Left ventricle myocardium inferior (tissue), 1 donor: ENCODE data around the gene CLIC5. TPM values are rescaled to one million over a fixed set of nuclear protein-coding genes. Genes with fewer than 3 reads are reported as not detected.

Experiments used
- DNase-seq: peaks from one replicate; pipeline ENCODE4 v3.0.0-alpha.2; 2020
- H3K27ac ChIP-seq: fragments of 200-600 bp; replicated peaks from 2 replicates; pipeline ENCODE4 v1.8.0; 2021
- H3K27me3 ChIP-seq: fragments of 200-600 bp; 2 replicates; pipeline ENCODE4 v1.8.0; 2021; ENCODE audit warnings: low read depth
- H3K36me3 ChIP-seq: fragments of 200-600 bp; 2 replicates; pipeline ENCODE4 v1.8.0; 2021
- H3K4me1 ChIP-seq: fragments of 200-600 bp; 2 replicates; pipeline ENCODE4 v1.8.0; 2021
- H3K4me3 ChIP-seq: fragments of 200-600 bp; 2 replicates; pipeline ENCODE4 v1.8.0; 2021; ENCODE audit warnings: mild to moderate bottlenecking, moderate library complexity
- H3K9me3 ChIP-seq: fragments of 200-600 bp; replicated peaks from 2 replicates; pipeline ENCODE4 v1.8.0; 2021
- CTCF ChIP-seq: fragments of 200-600 bp; IDR thresholded peaks from 2 replicates; pipeline ENCODE4 v1.8.0; 2021; ENCODE audit warnings: antibody characterized with exemption, mild to moderate bottlenecking, borderline replicate concordance
- intact Hi-C: fragments of 100-400 bp; cut with micrococcal nuclease; formaldehyde crosslinking; loops from one replicate; pipeline ENCODE4 v1.11.0; 2022
- total RNA-seq: library from RNA; stranded (reverse); fragmentation: NEBNext Ultra II Directional; extraction: Animal tissue kit (Norgen Biotek cat#: 25700); gene quantifications from one replicate; pipeline ENCODE4 v1.2.1, GENCODE V29; 2021
- donor health status: DM: no; HTN: yes; CAD: no; lungs with severe emphysema.

Gene CLIC5
- total RNA-seq, 1 donor from 2014 or later, result 285 TPM

GRCh38 chr6:45952168-45952529, 63.5 kb downstream of the CLIC5 start:
- TF ChIP-seq CTCF, result no peak
- H3K9me3 ChIP-seq, result no peaks in the 10 kb centered on the region
- DNase-seq, result no peak
- H3K27ac ChIP-seq, result peak overlapping the region; percentile 59
- H3K27me3 ChIP-seq, result no peaks in the 10 kb centered on the region
- H3K36me3 ChIP-seq, result peaks cover 45% of the 10 kb centered on the region
- H3K4me3 ChIP-seq, result no peak overlapping the region
- intact Hi-C loops, result no loop called here
- peaks cover 98% of the 10 kb centered on the region for H3K4me1 ChIP-seq

GRCh38 chr6:45951321-45952167, 64.1 kb downstream of the CLIC5 start:
- no peak for TF ChIP-seq CTCF
- DNase-seq, result no peak
- peaks cover 51% of the 10 kb centered on the region for H3K36me3 ChIP-seq
- no peak overlapping the region for H3K4me3 ChIP-seq
- H3K4me1 ChIP-seq, result peaks cover 98% of the 10 kb centered on the region
- no peaks in the 10 kb centered on the region for H3K27me3 ChIP-seq
- intact Hi-C loops, result no loop called here
- H3K9me3 ChIP-seq, result no peaks in the 10 kb centered on the region
- H3K27ac ChIP-seq, result peak overlapping the region; percentile 59

- Histone ChIP-seq H3K9me3 (no peaks in the 10 kb centered on the region), H3K27ac (no peak overlapping the region), H3K4me3 (no peak overlapping the region), H3K36me3 (peaks cover 45% of the 10 kb centered on the region), H3K4me1 (peaks cover 98% of the 10 kb centered on the region), H3K27me3 (no peaks in the 10 kb centered on the region)
- no peak for DNase-seq
- no peak for TF ChIP-seq CTCF
- intact Hi-C loops, result no loop called here
Measured at GRCh38 chr6:45949256-45949655, 66.4 kb downstream of the CLIC5 start.

GRCh38 chr6:45947807-45948206, 67.9 kb downstream of the CLIC5 start:
- Histone ChIP-seq H3K27ac (peak overlapping the region; percentile 64), H3K4me3 (no peak overlapping the region), H3K9me3 (no peaks in the 10 kb centered on the region), H3K36me3 (peaks cover 36% of the 10 kb centered on the region), H3K27me3 (no peaks in the 10 kb centered on the region), H3K4me1 (peaks cover 98% of the 10 kb centered on the region)
- intact Hi-C loops, result no loop called here
- no peak for DNase-seq
- no peak for TF ChIP-seq CTCF

GRCh38 chr6:45946887-45947286, 68.8 kb downstream of the CLIC5 start:
- Histone ChIP-seq H3K27me3 (no peaks in the 10 kb centered on the region), H3K27ac (peak overlapping the region; percentile 64), H3K36me3 (peaks cover 35% of the 10 kb centered on the region), H3K9me3 (no peaks in the 10 kb centered on the region), H3K4me1 (peaks cover 96% of the 10 kb centered on the region), H3K4me3 (no peak overlapping the region)
- no peak for TF ChIP-seq CTCF
- intact Hi-C loops, result no loop called here
- no peak for DNase-seq
